ENCODE results near the gene ZBTB20. TPM values are rescaled to one million over a fixed set of nuclear protein-coding genes. Genes with fewer than 3 reads are reported as not detected.

Gene ZBTB20
- total RNA-seq, 1 experiment from 2014 or later = 3.7 TPM

GRCh38 chr3:114286266-114286665 lies 860.8 kb downstream of the ZBTB20 start:
- CTCF ChIA-PET = no interaction called here
- TF ChIP-seq CTCF (conservative IDR thresholded peaks at IDR 0.05; ENCODE audit: low read depth, low read length) = no peak
- TF ChIP-seq EZH2phosphoT487 (IDR thresholded peaks at IDR 0.05; ENCODE audit: borderline replicate concordance, low read length) = no peak
- no peak for TF ChIP-seq EZH2 (IDR thresholded peaks at IDR 0.05; ENCODE audit: low read length, unreplicated experiment)
- intact Hi-C loops (cut with micrococcal nuclease) = no loop called here
- no TSS peak for BruUV-seq (replicated peaks)
- H3K27me3 ChIP-seq (ENCODE audit: low read length) = 0 out of 2 replicates have a peak, but pooled peaks cover 3% of the 10 kb centered on the region
- no peak overlapping the region for H2AFZ ChIP-seq (ENCODE audit: low read length)
- no peaks in the 10 kb centered on the region for H3F3A ChIP-seq (ENCODE audit: low read length, unreplicated experiment)
- H3K4me1 ChIP-seq (ENCODE audit: insufficient read depth, low read length) = no peaks in the 10 kb centered on the region
- ATAC-seq = no peak
- no peaks in the 10 kb centered on the region for H3K79me2 ChIP-seq (ENCODE audit: low read length)
- POLR2A ChIA-PET (ENCODE audit: unreplicated experiment) = no interaction called here
- H3K4me2 ChIP-seq (ENCODE audit: low read length) = no peak overlapping the region
- no peak overlapping the region for H3K9ac ChIP-seq (ENCODE audit: low read length)
- H3K4me3 ChIP-seq (ENCODE audit: low read length) = no peak overlapping the region
- H3K27ac ChIP-seq (ENCODE audit: low read length) = no peak overlapping the region
- no peaks in the 10 kb centered on the region for H3K9me3 ChIP-seq (ENCODE audit: low read length)
- H3K36me3 ChIP-seq (ENCODE audit: low read depth, low read length) = no peaks in the 10 kb centered on the region; the same call in 1 of the 2 replicates
- no peaks in the 10 kb centered on the region for H4K20me1 ChIP-seq (ENCODE audit: low read length)
- H3K9me2 ChIP-seq (replicated peaks; ENCODE audit: low read length) = no peaks in the 10 kb centered on the region
- no peak for DNase-seq

GRCh38 chr3:114285648-114286230 lies 861.3 kb downstream of the ZBTB20 start:
- ChIA-PET POLR2A (ENCODE audit: unreplicated experiment) (no interaction called here), CTCF (no interaction called here)
- no peak overlapping the region for H3K9ac ChIP-seq (ENCODE audit: low read length)
- H3F3A ChIP-seq (ENCODE audit: low read length, unreplicated experiment) = no peaks in the 10 kb centered on the region
- no peak for DNase-seq
- BruUV-seq (replicated peaks) = no TSS peak
- H3K27ac ChIP-seq (ENCODE audit: low read length) = no peak overlapping the region
- H3K4me3 ChIP-seq (ENCODE audit: low read length) = no peak overlapping the region
- H3K4me1 ChIP-seq (ENCODE audit: insufficient read depth, low read length) = no peaks in the 10 kb centered on the region
- H3K4me2 ChIP-seq (ENCODE audit: low read length) = no peak overlapping the region
- no peak overlapping the region for H2AFZ ChIP-seq (ENCODE audit: low read length)
- H3K9me2 ChIP-seq (replicated peaks; ENCODE audit: low read length) = no peaks in the 10 kb centered on the region
- 0 out of 2 replicates have a peak, but pooled peaks cover 3% of the 10 kb centered on the region for H3K27me3 ChIP-seq (ENCODE audit: low read length)
- no peaks in the 10 kb centered on the region for H3K79me2 ChIP-seq (ENCODE audit: low read length)
- TF ChIP-seq EZH2 (IDR thresholded peaks at IDR 0.05; ENCODE audit: low read length, unreplicated experiment) (no peak), CTCF (conservative IDR thresholded peaks at IDR 0.05; ENCODE audit: low read depth, low read length) (no peak), EZH2phosphoT487 (IDR thresholded peaks at IDR 0.05; ENCODE audit: borderline replicate concordance, low read length) (no peak)
- no peaks in the 10 kb centered on the region for H3K9me3 ChIP-seq (ENCODE audit: low read length)
- no peaks in the 10 kb centered on the region for H3K36me3 ChIP-seq (ENCODE audit: low read depth, low read length)
- intact Hi-C loops (cut with micrococcal nuclease) = no loop called here
- no peak for ATAC-seq
- H4K20me1 ChIP-seq (ENCODE audit: low read length) = no peaks in the 10 kb centered on the region

GRCh38 chr3:114284644-114285043 lies 862.4 kb downstream of the ZBTB20 start:
- no peaks in the 10 kb centered on the region for H3K79me2 ChIP-seq (ENCODE audit: low read length)
- ChIA-PET POLR2A (ENCODE audit: unreplicated experiment) (no interaction called here), CTCF (no interaction called here)
- TF ChIP-seq CTCF (conservative IDR thresholded peaks at IDR 0.05; ENCODE audit: low read depth, low read length) (no peak), EZH2phosphoT487 (IDR thresholded peaks at IDR 0.05; ENCODE audit: borderline replicate concordance, low read length) (no peak), EZH2 (IDR thresholded peaks at IDR 0.05; ENCODE audit: low read length, unreplicated experiment) (no peak)
- H3K4me1 ChIP-seq (ENCODE audit: insufficient read depth, low read length) = no peaks in the 10 kb centered on the region
- no peak overlapping the region for H2AFZ ChIP-seq (ENCODE audit: low read length)
- H3F3A ChIP-seq (ENCODE audit: low read length, unreplicated experiment) = no peaks in the 10 kb centered on the region
- H3K36me3 ChIP-seq (ENCODE audit: low read depth, low read length) = no peaks in the 10 kb centered on the region
- no peaks in the 10 kb centered on the region for H3K9me3 ChIP-seq (ENCODE audit: low read length)
- no peak overlapping the region for H3K4me2 ChIP-seq (ENCODE audit: low read length)
- no peak overlapping the region for H3K27ac ChIP-seq (ENCODE audit: low read length)
- intact Hi-C loops (cut with micrococcal nuclease) = no loop called here
- no peaks in the 10 kb centered on the region for H3K9me2 ChIP-seq (replicated peaks; ENCODE audit: low read length)
- ATAC-seq (no peak), DNase-seq (no peak)
- H3K27me3 ChIP-seq (ENCODE audit: low read length) = 0 out of 2 replicates have a peak, but pooled peaks cover 3% of the 10 kb centered on the region
- no peaks in the 10 kb centered on the region for H4K20me1 ChIP-seq (ENCODE audit: low read length)
- no peak overlapping the region for H3K9ac ChIP-seq (ENCODE audit: low read length)
- H3K4me3 ChIP-seq (ENCODE audit: low read length) = no peak overlapping the region
- no TSS peak for BruUV-seq (replicated peaks)

Data from PC-3 (cell line).